ENCODE results near the gene PAQR5.

DNA sequence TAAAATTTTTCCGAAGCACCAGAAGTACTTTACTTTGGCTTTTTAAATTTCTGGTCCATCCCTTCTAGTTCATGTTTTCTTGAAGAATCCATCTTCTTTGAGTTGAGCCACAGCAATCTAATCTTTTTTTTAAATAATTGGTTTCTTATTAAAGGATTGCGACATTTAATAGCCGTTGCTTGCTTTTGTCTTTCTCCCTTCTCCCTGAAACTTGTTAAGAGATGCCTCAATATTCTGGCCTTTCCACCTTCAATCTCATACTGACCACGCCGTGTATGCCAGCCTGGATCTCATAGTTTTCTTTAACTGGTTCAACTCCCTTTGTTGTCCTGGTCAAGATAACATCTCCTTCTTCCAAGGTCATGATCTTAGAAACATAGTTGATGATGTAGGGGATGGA is 135.5 kb downstream of the PAQR5 start:
- TF ChIP-seq, protein P1, sequence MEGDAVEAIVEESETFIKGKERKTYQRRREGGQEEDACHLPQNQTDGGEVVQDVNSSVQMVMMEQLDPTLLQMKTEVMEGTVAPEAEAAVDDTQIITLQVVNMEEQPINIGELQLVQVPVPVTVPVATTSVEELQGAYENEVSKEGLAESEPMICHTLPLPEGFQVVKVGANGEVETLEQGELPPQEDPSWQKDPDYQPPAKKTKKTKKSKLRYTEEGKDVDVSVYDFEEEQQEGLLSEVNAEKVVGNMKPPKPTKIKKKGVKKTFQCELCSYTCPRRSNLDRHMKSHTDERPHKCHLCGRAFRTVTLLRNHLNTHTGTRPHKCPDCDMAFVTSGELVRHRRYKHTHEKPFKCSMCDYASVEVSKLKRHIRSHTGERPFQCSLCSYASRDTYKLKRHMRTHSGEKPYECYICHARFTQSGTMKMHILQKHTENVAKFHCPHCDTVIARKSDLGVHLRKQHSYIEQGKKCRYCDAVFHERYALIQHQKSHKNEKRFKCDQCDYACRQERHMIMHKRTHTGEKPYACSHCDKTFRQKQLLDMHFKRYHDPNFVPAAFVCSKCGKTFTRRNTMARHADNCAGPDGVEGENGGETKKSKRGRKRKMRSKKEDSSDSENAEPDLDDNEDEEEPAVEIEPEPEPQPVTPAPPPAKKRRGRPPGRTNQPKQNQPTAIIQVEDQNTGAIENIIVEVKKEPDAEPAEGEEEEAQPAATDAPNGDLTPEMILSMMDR (IDR thresholded peaks at IDR 0.05): no peak
- no peak for TF ChIP-seq POLR2A (IDR thresholded peaks at IDR 0.05)

Measured in lower leg skin (tissue), 3 donors.